GM12801 (cell line): Measurements from ENCODE around the gene ECHS1.

Source experiments
- CTCF ChIP-seq: IDR thresholded peaks from one replicate; pipeline ENCODE4 v1.5.1; 2011; ENCODE audit warnings: control low read depth; ENCODE audit not compliant: insufficient read length; ENCODE audit errors: extremely low read depth

ECHS1 gene

GRCh38 chr10:133366751-133367150, 6.4 kb downstream of the ECHS1 start:
- TF ChIP-seq CTCF, result no peak

- no peak for TF ChIP-seq CTCF
Measured at GRCh38 chr10:133366130-133366478, 7.0 kb downstream of the ECHS1 start.

- no peak for TF ChIP-seq CTCF
Measured at GRCh38 chr10:133365461-133366129, 7.6 kb downstream of the ECHS1 start.

GRCh38 chr10:133364645-133365431, 8.3 kb downstream of the ECHS1 start:
- TF ChIP-seq CTCF, result no peak

GRCh38 chr10:133362846-133363245, 10.3 kb downstream of the ECHS1 start:
- no peak for TF ChIP-seq CTCF

GRCh38 chr10:133361773-133362441, 11.2 kb downstream of the ECHS1 start:
- TF ChIP-seq CTCF, result no peak

- TF ChIP-seq CTCF, result no peak
Measured at GRCh38 chr10:133361227-133361626, 11.9 kb downstream of the ECHS1 start.
